ENCODE results near the gene IFI16. TPM values are rescaled to one million over a fixed set of nuclear protein-coding genes. Genes with fewer than 3 reads are reported as not detected.
"Not testable (repeated sequence)": the region's sequence is repeated elsewhere in the genome, so short reads cannot be mapped to it uniquely, and the experiment has no call there.

Gene IFI16
- total RNA-seq, 6 donors from 2014 or later: 43.8 to 108 (median 66.2) TPM

DNA sequence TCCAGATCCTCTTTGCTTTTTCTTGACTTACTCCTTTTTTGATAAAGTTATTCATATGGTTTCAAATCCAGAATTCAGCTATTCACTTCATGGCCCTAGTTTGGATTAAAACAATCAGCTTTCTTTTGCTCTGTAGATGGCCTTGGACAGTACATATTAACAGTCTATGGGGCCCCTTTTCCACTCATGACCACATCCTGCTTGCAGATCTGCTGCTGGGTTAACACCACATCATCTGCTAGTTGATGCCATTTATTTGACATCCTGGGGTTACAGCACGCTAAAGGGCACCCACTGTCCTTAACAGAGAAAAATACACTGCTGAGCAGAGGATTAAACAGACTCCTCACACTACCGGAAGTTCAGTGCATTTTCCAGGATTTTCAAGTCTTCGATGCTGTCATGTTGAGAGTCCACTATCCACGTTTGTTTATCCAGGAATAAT, 941 bp upstream of the IFI16 start:
- H3K4me3 ChIP-seq: peak overlapping the region in 2 of 4 donors; percentile 55 to 59
- DNase-seq: peak in 1 of 2 donors; percentile 42
- H3K27ac ChIP-seq: peak overlapping the region; percentile 80 to 91 (median 87)
- 31 to 49% methylated on average over 4 of the region's 4 CpGs for WGBS, 2 donors
- H3K27me3 ChIP-seq: no peaks in the 10 kb centered on the region
- no peak for ATAC-seq (ENCODE audit: low FRiP score in 2 of 2)
- H3K9me3 ChIP-seq: no peaks in the 10 kb centered on the region
- peaks cover 29 to 48% (median 32%) of the 10 kb centered on the region in 4 donors for H3K4me1 ChIP-seq
- peak in 1 of 2 donors; percentile 37 for TF ChIP-seq POLR2AphosphoS5 (IDR thresholded peaks at IDR 0.05)
- TF ChIP-seq, protein P1, sequence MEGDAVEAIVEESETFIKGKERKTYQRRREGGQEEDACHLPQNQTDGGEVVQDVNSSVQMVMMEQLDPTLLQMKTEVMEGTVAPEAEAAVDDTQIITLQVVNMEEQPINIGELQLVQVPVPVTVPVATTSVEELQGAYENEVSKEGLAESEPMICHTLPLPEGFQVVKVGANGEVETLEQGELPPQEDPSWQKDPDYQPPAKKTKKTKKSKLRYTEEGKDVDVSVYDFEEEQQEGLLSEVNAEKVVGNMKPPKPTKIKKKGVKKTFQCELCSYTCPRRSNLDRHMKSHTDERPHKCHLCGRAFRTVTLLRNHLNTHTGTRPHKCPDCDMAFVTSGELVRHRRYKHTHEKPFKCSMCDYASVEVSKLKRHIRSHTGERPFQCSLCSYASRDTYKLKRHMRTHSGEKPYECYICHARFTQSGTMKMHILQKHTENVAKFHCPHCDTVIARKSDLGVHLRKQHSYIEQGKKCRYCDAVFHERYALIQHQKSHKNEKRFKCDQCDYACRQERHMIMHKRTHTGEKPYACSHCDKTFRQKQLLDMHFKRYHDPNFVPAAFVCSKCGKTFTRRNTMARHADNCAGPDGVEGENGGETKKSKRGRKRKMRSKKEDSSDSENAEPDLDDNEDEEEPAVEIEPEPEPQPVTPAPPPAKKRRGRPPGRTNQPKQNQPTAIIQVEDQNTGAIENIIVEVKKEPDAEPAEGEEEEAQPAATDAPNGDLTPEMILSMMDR (IDR thresholded peaks at IDR 0.05): no peak
- TF ChIP-seq EP300 (IDR thresholded peaks at IDR 0.05): no peak
- TF ChIP-seq POLR2A (IDR thresholded peaks at IDR 0.05): peak in 1 of 4 donors; percentile 23
- no peaks in the 10 kb centered on the region for H3K36me3 ChIP-seq

DNA sequence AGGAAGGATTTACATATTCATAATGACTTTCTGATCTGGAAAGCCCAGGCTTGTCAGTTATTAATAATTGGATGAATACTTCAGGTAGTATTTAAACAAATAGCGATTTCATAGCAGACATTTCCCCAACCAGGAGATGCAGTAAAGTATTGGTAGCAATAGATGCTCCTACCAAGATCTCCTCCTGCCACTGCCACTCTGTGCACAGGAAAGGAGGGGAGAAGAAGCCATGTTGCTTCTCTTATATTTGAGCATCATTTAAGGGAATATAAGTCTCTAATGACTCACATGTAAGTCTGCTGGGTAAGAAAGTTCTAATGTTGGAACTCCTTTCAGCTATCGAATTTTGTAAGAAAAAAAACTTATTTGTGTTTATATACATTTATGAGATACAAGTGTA, 420 bp upstream of the IFI16 start:
- WGBS, 2 donors: 40 to 45% methylated on average over 2 of the region's 2 CpGs
- DNase-seq (no peak), ATAC-seq (ENCODE audit: low FRiP score in 2 of 2) (peak in 1 of 2 donors; percentile 18)
- H3K27me3 ChIP-seq: no peaks in the 10 kb centered on the region
- peak overlapping the region; percentile 80 to 91 (median 87) for H3K27ac ChIP-seq
- peaks cover 33 to 53% (median 37%) of the 10 kb centered on the region in 4 donors for H3K4me1 ChIP-seq
- H3K9me3 ChIP-seq: no peaks in the 10 kb centered on the region
- peak overlapping the region in 3 of 4 donors; percentile 36 to 59 (median 55) for H3K4me3 ChIP-seq
- H3K36me3 ChIP-seq: no peaks in the 10 kb centered on the region
- TF ChIP-seq POLR2A (IDR thresholded peaks at IDR 0.05) (no peak), POLR2AphosphoS5 (IDR thresholded peaks at IDR 0.05) (no peak), EP300 (IDR thresholded peaks at IDR 0.05) (no peak)
- TF ChIP-seq, protein P1 (IDR thresholded peaks at IDR 0.05): no peak

DNA sequence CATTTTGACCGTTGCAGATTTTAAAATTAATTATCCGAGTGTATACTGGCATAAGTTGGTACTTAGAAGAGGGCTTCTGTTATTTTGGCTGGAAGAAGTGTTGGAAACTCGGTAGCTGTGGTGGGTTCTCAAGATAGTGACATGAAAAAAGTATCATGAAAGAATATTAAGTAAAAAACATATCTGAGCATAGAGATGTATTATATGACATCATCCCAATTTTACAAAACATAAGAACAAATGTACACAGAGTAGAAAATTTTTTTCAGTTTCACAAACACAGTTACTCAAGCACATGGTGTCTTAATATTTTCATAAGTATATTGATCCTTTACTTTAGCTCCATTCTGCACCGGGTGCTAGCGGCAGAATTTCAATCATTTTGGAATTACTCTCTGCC, 684 bp downstream of the IFI16 start:
- H3K27me3 ChIP-seq: no peaks in the 10 kb centered on the region
- H3K36me3 ChIP-seq: no peaks in the 10 kb centered on the region
- H3K4me3 ChIP-seq: peak overlapping the region; percentile 30 to 59 (median 46)
- DNase-seq: no peak
- TF ChIP-seq EP300 (IDR thresholded peaks at IDR 0.05): no peak
- no peak for TF ChIP-seq POLR2AphosphoS5 (IDR thresholded peaks at IDR 0.05)
- TF ChIP-seq, protein P1 (IDR thresholded peaks at IDR 0.05): no peak
- TF ChIP-seq POLR2A (IDR thresholded peaks at IDR 0.05): no peak
- H3K9me3 ChIP-seq: no peaks in the 10 kb centered on the region
- H3K4me1 ChIP-seq: peaks cover 36 to 57% (median 44%) of the 10 kb centered on the region in 4 donors
- no peak for ATAC-seq (ENCODE audit: low FRiP score in 2 of 2)
- 13 to 17% methylated on average over 5 of the region's 5 CpGs for WGBS, 2 donors
- H3K27ac ChIP-seq: peak overlapping the region; percentile 80 to 91 (median 87)

DNA sequence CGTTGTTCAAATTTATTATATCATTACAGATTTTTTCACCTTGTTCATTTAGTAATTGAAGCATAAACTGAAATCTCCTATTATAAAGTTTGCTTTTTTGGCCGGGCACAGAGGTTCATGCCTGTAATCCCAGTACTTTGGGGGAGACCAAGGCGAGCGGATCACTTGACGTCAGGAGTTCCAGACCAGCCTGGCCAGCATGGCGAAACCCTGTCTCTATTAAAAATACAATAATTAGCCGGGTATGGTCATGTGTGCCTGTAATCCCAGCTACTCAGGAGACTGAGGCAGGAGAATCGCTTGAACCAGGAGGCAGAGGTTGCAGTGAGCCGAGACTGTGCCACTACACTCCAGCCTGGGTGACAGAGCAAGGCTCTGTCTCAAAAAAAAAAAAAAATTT, 1.3 kb downstream of the IFI16 start:
- Histone ChIP-seq H3K4me1 (peaks cover 34 to 57% (median 46%) of the 10 kb centered on the region in 4 donors), H3K27ac (peak overlapping the region; percentile 80 to 91 (median 87)), H3K4me3 (peak overlapping the region; percentile 30 to 59 (median 46))
- H3K27me3 ChIP-seq; H3K36me3 ChIP-seq; ATAC-seq (ENCODE audit: low FRiP score in 2 of 2); DNase-seq; H3K9me3 ChIP-seq: not testable (repeated sequence)
- peak in 1 of 4 donors; percentile 12 for TF ChIP-seq POLR2A (IDR thresholded peaks at IDR 0.05)
- WGBS, 2 donors: 26 to 28% methylated on average over 9 of the region's 9 CpGs

GRCh38 chr1:159011751-159012150, 2.0 kb downstream of the IFI16 start:
- H3K27me3 ChIP-seq: no peaks in the 10 kb centered on the region
- H3K4me3 ChIP-seq: peak overlapping the region; percentile 22 to 59 (median 46)
- peaks cover 2 to 10% (median 7%) of the 10 kb centered on the region in 4 donors for H3K36me3 ChIP-seq
- DNase-seq (no peak), ATAC-seq (ENCODE audit: low FRiP score in 2 of 2) (no peak)
- peak overlapping the region; percentile 73 to 91 (median 84) for H3K27ac ChIP-seq
- TF ChIP-seq POLR2A (IDR thresholded peaks at IDR 0.05) (no peak), EP300 (IDR thresholded peaks at IDR 0.05) (no peak), POLR2AphosphoS5 (IDR thresholded peaks at IDR 0.05) (no peak)
- TF ChIP-seq, protein P1 (IDR thresholded peaks at IDR 0.05): no peak
- no peaks in the 10 kb centered on the region for H3K9me3 ChIP-seq
- peaks cover 39 to 60% (median 50%) of the 10 kb centered on the region in 4 donors for H3K4me1 ChIP-seq

Data from upper lobe of left lung (tissue), 6 donors.